ENCODE results near the gene BCL11A. TPM values are rescaled to one million over a fixed set of nuclear protein-coding genes. Genes with fewer than 3 reads are reported as not detected.
A peak's percentile ranks its signal among the peaks of the same experiment; 100 is the strongest.
"Not testable (repeated sequence)": the region's sequence is repeated elsewhere in the genome, so short reads cannot be mapped to it uniquely, and the experiment has no call there.

The BCL11A gene
- total RNA-seq, 1 experiment from 2014 or later: 15.6 TPM

DNA sequence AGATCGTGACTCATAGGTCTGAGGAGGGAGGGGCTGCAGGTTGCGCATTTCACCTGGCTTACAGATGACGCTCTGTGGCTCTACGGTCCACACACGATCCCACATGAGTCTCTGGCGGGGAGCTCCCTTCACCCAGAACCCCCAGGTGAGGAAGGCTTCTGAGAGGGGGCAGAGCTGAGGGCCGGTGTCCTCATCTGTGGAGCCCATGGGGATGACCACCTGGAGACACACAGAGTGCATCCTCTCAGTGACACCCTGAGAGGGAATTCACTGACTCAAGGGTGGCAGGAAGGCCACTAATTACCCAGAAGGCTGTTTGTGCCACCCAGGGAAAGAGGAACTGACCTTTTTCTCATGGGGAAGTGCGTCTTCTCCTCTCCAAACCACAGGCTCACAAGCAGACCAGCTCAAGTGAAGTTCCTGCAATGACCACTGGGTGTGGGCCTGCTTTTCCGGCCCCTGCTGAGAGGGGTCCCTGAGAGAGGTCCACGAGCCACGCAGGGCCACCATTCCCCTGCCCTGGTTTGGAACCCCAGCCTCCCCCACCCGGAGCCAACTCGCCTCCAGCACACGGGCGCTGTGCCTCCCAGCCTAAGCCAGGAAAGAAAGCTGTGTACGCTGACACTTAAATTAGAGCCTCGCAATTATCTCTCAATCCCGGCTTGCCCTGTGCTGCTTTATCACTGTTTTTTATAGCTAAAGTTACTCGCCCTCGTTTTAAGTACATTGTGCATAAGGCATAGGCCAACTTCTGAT is 114.1 kb downstream of the BCL11A start:
- DNase-seq (ENCODE audit: low read depth): peak; percentile 31

DNA sequence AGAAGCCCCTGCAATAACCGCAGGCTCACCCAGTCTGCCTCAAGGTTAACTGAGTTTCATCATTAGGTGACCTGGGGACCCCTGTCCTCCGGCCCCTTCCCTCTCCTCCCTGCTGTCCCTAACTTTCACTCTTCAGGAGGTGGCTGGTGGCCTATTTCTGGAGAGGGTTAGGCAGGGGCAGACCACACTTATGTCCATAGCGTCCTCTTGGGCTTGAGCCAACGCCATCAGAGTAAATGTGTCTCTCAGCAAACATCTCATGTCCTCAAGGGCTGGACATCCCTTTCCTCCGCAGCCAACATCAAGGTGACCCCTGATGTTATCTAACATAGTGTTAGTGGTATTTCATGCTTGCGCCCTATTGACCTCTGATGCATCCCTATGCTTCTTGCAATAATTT is 114.8 kb downstream of the BCL11A start:
- no peak for DNase-seq (ENCODE audit: low read depth)

DNA sequence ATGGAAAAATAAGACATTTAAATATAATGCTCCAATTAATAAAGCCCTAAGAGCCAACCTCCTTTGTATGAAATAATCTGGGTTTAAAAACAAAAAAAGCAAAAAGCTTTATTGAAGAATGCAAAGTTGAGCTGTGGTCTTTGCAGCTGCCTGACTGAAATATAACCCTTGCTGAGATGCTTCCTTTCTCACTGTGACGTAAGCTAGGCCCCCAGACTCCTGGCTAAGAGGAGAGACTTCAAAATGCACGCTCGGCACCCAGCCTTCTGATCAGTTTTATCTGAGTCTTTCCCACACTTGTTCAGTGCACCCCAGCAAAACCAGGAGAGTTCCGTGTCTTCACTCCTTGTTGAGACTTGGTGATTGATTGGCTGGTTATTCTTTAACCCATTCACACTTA is 115.3 kb downstream of the BCL11A start:
- no peak for DNase-seq (ENCODE audit: low read depth)

DNA sequence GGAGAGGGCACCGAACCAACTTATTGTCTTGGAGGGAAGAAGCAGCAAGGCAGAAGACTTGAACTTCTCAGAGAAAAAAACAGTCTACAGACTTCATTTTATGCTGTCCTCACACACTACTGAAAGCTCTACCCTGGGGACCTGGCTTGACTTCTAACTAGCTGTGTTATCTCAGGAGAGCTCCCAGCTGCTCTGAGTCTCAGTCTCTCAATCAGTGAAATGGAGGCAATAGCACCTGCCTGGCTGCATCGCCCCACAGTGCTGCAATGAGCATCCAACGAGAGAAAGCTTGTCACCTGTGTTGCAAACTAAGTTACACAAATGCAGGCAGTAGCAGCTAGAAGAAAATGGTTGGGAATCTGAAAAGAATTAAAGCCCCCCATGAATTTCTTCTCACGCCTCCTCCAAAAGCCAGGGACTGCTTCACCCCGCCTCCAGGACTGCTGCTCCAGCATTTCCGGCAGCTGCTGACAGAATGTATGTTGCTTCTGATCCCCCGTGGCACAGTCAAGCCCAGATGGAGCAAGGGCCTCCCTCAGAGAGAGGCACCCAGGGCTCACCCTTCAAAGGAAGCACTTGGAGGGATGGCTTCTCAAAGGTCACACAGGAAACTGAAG is 116.3 kb downstream of the BCL11A start:
- no peak for DNase-seq (ENCODE audit: low read depth)

DNA sequence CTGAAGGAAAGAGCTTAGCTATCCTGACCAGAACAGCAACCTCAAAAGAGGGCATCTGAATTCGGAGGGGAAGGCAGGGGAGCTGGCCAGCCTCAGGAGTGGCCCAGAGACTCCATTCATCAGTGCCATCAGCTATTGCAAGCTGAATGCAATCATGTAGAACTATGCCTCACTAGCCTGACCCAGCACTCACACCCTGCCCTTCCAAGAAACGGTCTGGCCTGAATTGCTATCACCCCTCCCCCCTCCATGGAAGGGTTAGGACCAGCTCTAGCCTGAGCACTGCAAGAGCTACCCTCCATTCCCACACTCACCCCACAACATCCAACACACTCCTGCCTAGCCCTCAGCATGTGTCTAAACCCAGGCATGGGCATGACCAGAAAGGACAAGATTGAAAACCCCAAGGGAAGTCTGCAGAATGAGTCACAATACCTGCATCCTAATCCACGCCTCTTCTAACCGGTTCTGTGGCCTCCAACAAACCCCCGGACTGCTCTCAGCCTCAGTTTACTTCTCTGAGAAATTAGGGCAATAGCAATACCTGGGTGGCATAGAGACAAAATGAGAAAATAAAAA is 120.3 kb downstream of the BCL11A start:
- no peak for DNase-seq (ENCODE audit: low read depth)

DNA sequence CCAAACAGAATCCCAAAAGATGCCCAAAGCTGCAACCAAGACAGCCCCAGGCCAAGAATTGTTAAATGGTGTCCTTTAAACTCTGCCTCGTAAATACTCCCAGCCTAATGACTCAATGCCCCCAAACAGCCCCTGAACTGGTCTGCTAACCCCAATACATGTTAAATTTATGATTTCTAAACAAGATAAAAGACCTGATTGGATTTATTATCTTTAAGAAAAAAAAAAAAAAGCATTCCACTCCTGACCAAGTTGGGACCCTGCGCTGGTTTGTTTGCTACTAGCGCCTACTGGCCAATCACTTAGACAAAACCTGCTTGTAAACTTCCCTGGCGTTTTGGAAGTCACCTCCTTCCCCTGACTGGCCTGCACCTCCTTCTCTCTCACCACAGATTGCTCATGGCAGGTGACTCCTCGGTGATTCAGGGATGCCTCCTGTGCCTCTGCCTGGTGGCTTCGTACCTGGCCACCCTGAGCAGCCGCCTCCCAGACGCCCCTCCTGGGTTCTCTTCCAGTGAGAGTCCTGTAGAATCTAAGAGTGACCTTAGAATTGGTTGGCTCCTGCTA is 121.3 kb downstream of the BCL11A start:
- no peak for DNase-seq (ENCODE audit: low read depth)

DNA sequence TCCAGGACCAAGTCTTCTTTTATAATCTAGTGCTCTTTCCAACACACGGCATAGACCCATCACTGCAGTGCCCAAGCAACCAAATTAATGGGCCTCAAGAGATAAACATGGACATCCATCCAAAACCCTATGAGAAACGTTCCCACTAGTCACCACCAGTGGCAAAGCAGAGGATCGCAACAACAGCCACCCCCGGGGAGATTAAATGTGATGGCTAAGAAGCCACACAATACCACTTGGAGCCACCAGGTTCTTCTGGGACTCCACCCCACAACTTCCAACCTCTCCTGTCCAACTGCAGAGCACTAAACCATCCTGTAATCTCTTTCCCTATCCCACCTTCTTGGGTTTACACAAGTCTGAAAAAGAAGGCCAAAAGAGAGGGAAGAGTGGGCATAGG is 123.8 kb downstream of the BCL11A start:
- DNase-seq (ENCODE audit: low read depth): no peak

DNA sequence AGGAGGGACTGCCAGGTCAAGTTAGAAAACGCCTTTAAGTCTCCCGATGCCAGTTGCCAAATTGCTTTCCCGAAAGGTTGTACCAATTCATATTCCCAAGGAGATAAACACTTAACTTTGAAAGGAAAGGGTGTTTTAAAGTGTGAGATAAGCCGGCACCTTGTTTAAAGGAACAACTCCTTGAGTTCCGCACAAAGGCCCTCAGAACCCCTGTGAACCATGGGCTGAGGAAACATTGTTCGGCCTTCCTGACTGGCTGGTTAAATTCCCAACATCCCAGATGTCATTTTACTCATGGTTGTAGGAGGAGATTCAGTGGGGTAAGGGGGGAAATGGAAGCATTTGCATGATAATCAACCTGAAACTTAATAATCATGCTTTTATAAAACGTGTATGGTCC is 126.6 kb downstream of the BCL11A start:
- no peak for DNase-seq (ENCODE audit: low read depth)

DNA sequence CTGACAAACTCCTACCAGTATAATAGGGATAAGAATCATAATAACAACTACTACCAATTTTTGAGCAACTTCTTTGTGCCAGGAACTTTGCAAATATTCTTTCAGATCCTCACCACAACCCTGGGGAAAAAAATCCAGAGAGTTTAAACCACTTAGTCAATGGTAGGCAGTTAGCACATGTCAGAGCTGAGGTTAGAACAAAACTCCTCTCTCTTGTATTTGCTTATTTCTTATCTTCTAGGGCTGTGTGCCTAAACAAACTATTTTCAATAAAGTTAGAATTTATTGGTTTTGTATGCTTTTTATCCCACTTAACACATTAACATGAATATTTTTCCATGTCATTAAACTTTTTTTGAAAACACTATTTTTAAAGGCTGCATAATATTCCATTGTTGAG is 127.1 kb downstream of the BCL11A start:
- DNase-seq (ENCODE audit: low read depth): no peak

DNA sequence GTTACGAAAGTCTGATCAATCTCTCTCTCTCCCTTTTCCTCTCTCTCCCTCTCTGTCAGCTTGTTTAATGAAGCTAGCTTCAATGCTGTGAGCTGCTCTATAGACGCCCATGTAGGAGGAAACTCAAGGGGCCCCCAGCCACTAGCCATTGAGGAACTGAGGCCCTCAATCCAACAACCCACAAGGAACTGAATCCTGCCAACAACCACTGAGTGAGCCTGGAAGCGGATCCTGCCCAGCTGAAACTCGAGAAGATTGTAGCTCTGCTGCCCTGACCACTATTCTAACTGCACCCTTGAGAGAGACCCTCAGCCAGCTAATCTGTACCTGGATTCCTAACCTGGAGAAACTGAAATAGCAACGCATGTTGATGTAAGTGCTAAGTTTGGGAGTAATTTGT is 129.2 kb downstream of the BCL11A start:
- DNase-seq (ENCODE audit: low read depth): no peak

DNA sequence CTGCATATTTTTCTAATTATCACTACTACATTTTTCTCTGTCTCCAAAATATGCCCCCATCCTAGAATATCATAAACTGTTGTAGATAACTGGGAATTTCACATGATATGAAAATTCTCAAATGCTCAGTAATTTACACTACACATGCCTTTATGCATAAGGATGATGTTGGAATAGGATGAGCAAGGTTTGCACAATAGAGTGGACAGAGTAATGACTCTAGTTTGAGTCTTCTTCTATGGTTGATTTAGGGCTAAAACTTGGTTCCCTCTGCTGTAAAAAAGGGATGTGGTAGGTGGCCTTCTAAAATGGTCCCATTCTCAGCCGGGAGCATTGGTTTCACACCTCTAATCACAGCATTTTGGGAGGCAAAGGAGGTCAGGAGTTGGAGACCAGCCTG is 129.9 kb downstream of the BCL11A start:
- DNase-seq (ENCODE audit: low read depth): no peak

DNA sequence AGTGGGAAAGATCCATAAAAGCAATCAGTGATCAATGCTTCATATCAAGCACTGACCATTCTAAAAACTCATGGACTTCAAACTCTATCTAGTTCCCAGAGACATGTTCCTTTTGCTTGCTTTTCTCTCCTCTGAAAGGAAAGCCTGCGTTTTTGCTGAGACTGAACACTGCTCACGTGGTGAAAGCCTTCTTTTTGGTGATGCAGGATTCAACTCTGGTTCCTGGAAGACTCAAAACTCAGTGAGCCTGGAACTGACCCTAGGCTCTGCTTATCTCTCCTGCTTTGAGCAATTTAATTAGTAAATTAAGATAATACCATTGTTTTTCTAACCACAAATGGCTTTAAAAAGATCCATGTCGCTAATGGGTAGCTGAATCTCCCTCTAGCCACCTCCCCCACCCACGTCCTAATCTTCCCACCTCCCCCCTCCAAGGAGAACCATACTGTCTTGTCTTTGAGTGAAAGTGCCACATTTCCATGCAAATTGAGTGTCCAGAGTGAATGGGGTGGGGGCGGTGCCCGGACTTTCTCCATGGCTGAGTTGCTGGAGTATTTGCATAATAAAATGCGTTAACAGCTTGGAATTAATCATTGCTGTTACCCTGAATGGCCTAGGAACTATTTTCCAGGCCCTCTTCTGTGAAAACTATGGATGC is 130.5 kb downstream of the BCL11A start:
- DNase-seq (ENCODE audit: low read depth): no peak

DNA sequence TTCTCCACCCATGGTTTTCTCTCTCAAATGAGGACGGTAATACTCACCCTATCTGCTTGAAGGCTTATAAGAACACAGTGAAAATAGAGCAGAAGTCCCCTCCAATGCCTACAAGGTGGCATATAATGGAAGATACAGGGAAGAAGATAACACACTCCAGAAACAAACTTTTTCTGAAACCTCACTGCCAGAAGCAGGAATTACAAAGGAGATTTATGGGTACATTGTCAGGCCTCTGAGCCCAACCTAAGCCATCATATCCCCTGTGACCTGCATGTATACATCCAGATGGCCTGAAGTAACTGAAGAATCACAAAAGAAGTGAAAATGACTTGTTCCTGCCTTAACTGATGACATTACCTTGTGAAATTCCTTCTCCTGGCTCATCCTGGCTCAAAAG is 136.2 kb downstream of the BCL11A start:
- not testable (repeated sequence) for DNase-seq (ENCODE audit: low read depth)

DNA sequence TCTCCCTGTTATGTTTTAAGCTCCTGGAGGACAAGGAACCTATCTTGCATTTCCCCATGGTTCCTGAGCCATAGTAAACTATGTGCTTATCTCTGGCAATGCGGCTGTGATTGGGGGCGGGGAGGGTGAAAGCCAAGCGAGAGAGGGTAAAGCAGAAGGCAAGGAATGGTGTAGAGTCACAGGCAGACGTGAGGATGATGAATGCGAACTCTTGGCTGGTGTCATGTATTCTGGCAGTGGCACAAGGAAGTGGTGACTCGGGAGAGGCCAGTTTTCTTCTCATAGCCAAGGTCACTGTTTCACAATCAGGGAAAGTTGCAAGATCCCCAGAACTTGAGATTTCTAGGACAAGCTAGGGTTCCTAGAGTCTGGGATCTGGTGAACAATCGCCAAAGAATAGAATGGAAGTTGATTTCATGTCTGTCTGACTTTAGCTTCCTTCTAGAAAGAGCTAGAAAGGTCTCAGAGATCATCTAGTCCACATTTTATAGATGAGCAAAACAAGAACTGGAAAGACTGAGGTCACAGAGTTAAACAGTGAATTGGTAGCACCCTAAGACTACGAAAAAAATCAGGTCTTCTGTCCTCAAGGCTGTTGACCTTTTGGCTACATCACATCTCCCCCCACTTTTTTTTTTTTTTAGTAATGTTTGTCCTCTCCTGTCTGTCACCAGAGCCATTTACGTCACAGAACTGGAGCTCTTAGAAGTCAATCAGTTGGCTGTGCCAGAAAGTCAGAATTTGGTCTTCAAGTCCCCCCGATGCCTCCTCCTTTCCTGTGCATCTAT is 137.0 kb downstream of the BCL11A start:
- peak; percentile 41 for DNase-seq (ENCODE audit: low read depth)

DNA sequence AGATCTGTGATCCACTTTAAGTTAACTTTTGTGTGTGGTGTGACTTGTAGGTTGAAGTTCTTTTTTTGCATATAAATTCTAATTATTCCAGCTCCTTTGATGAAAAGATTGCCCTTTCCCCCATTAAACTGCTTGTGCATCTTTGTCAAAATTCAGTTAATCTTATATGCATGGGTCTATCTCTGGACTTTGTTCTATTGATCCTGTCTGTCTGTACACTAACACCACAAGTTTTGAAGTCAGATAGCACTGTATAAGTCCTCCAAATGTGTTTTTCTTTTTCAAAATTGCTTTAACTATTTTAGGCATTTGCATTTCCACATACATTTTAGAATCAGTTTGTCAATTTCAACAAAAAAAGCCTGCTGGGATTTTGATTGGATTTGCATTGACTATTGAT is 137.6 kb downstream of the BCL11A start:
- DNase-seq (ENCODE audit: low read depth): no peak

DNA sequence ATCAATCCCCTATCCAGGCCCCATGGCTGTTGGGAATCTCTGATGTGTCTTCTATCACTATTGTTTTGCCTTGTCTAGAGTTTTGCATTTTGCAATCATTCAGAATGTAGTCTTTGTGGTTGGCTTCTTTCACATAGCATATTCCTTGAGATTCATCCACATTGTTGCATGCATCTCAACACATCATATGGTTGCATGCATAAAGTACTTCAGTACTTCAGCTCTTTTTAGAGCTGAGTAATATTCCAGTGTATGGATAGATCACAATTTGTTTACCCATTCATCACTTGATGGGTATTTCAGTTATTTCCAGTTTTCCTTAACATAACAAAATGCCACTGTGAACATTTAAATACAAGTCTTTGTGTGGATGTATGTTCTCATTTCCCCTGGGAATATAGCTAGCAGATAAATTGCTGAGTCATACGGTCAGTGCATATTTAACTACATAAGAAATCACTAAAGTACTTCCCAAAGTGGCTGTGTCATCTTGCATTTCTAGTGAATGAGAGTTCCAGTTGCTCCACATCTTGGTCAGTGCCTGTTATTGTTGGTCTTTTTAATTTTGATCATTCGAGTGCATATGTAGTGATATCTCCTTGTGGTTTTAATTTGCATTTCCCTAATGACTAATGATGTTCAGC is 138.8 kb downstream of the BCL11A start:
- peak; percentile 80 for DNase-seq (ENCODE audit: low read depth)

DNA sequence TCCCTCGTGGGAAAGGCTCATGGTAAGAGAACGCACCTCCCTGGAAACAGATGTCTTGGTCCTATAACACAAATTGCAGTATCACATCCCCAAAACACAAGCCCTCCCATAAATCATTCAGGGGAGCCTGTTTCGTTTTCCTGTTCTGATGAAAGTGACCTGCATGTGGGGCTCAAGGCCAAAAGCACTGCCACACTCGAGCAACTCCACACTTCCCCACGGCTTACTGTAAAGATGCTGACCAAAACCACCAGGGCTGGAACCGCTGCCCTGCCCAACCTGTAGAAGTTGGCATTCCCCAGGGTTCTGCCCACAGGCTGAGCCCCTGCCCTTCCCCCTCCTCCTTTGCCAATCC is 139.7 kb downstream of the BCL11A start:
- no peak for DNase-seq (ENCODE audit: low read depth)

DNA sequence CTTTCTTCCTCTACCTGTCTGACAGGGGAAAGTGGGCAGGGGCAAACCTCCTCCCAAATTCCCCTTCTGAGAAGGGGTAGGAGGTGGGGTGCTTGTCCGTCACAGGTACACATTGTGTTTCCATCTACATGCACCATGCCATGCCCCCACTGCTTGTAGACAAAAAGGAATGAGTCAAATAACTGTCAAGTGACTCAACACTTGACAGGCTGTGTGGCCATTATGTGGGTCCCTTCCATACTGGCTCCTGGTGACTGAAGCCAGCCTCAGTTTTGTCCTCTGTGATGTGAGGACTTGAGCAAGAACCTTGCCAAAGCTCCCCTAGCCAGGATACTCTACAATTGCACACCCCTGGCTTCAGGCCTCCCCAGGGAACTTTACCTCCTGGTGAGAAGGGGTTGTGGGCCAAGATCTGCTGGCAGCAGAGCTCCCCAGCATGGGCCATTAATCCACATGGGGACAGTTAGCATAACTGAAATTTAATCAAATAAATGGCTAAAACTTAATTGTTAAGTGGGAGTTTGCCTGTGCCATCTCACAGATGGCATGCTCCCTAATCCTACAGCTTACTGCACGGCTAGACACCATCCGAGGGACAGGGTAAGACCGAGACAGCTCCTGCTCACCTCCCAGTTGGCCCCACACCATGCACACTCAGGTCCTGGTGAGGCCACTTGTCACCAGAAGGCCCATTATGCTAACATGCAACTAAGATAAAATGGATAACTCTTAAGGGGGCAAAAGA is 140.2 kb downstream of the BCL11A start:
- no peak for DNase-seq (ENCODE audit: low read depth)

DNA sequence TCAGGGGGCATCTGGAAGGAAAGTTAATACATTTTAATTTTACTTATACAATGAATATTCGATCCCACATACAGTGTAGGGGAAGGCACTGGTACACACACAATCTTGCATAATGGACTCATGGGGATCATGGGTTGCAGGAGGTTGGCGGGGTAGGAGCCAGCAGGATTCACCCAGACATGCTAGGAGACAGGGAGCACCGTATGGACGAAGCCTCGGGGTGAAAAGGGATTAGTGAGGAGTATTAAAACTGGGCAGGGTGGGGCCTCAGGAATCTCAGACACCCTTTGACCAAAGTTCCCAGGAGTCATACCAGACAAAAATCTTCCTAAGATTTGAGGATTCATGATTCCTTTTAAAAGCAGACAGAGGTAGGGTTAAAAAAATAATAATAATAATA is 140.8 kb downstream of the BCL11A start:
- DNase-seq (ENCODE audit: low read depth): no peak

DNA sequence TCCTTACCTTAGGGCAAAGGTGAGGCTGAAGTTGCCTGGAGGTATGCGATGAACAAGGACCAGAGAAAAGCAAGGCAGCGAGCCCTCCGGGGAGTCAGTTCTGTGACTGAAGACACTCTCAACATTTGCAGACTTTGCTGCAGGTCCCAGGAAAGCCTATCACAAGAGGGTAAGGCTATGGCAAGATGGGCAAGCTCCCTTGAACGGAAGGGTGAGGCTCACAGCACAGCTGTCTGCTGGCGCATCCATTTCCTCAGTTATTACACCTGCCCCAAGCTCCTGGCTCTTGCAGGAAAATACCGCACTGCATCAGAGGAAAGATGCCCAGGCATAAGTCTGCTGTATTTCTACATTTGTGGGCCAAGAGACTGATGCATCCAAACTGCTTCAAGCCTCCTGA is 141.4 kb downstream of the BCL11A start:
- no peak for DNase-seq (ENCODE audit: low read depth)

All from HT1080 (cell line).